GM20431 (cell line): ENCODE results near the gene MMADHC.

ENCODE experiments used
- in situ Hi-C: fragments of 300-500 bp; cut with MseI, MboI; formaldehyde crosslinking; loops from one replicate; pipeline ENCODE4 v1.15.0; 2020; ENCODE audit warnings: low sequenced_read_pairs; ENCODE audit not compliant: unreplicated experiment

The MMADHC gene

GRCh38 chr2:149587220-149587949, at the start of gene MMADHC:
MMADHC (minus strand) TSS chr2:149587775; CDS start chr2:149587097, 678 bp downstream.
- in situ Hi-C loops, result loop anchor here (25.0 kb wide), 1 partner anchor 1650 kb away; no protein-coding TSS in a partner anchor

DNA sequence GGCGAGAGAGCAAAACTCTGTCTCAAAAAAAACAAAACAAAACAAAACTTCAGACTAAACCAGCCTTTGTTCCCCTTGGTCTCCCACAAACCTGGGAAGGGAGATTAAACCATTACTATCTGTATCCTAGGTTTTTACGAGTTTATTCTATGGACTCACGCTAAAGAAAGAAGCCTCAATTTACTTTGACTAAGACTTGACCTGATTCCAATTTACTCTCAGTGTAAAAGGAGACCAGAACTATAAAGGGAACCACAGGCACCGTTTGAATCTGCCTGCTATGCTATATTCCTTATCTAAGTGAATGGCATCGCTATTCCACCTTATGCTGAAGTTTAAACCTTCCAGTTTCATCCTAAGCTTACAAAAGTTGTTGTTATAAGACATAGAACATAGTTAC, 46.5 kb upstream of the MMADHC start:
- in situ Hi-C loops, result no loop called here

DNA sequence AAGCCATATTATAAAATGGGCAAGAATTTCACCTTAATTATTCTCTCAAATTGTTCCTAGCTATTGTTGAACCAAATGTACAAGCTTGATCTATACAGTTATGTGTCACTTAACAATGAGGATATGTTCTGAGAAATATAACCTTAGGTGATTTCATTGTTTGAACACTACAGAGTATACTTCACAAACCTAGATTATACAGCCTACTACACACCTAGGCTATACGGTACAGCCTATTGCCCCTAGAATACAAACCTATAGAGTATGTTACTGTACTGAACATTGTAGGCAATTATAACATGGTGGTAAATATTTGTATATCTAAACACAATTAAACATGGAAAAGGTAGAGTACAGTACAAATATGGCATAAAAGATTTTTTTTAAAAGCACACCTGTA, 42.9 kb upstream of the MMADHC start:
- in situ Hi-C loops, result no loop called here

DNA sequence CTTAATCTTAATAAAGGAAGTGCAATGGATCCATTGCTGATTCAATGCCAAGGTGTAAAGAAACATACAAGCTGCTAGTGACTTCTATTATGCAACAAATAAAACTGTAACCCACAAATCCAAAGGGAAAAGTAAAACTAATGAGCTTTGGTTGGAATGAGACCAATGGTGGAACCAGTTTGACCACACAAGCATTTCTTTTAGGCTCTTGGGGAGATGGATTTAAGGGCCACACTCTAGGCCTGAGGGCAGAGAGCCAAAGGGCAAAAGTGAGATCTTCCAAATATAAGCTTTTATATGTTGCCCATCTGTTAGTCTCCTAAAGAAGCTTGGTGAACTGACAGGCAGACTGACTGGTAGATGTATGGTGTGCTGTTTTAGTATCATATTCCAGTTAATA, 41.5 kb upstream of the MMADHC start:
- in situ Hi-C loops, result no loop called here

DNA sequence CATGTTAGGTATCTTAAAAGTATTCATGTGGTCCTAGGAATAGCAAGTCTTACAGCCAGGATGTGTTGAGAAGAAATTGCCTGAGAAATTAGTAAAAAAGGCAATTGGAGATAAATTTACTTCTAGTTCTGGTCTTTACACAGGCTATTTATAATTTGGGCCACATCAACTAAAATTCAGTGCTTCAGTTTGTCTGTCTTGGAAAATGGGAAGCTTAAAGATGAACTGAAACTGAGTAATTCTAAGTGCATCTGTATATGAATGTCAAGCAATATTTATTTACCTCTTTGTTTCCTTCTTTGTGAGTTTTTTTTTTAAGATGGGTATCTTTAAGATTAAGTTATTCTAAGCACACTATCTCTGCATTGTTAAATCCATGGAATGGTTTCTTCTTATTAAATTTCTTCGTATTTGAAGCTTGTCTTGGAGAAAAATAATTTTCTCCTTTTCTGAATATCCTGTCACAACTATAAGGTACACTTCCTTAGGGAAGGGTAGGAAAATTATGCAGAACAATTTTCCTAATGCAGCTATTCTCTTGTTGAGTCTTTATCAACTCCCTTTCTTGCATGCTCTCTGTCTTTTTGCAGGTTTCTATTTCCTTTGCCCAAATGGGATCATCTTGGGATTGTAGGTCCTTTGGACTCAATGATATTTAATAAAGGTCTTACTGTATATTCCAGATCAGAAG, 39.7 kb upstream of the MMADHC start:
- in situ Hi-C loops, result no loop called here

DNA sequence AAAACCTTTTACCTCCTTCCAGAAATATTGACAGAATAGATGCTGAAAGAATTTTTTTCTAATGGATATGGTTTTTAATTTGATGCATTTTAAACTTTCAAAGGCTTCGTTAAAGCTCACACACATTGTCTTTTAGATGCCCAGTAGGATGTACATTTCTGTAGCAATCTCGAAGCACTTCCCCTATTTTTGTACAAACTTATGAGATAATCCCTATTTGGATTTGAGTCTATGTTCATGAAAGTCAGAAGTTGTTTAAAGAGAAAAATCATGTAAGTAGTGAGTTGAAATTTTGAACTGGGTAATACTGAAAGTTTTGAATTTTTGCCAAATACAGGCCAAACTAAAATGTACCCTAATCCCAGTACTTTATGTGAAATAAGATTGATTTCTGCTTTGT, 38.1 kb upstream of the MMADHC start:
- in situ Hi-C loops, result no loop called here

DNA sequence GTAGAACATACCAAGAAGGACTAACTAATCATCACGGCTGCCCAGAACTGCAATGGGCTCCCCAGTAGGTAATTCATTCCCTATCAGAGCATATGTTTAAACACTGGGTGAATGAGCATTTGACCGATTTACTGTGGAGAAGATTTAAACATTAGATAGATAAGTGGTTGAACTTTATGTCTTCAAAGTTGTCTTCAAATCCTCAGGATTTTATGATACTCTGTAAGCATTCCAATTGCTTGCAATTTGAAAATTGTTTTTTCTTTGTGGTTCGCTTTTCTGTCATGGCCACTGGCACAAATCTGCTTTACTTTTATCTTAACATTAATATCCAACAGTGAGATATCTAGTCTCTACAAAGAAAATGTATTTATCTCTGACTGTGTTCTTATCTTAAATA, 37.7 kb upstream of the MMADHC start:
- in situ Hi-C loops, result no loop called here

DNA sequence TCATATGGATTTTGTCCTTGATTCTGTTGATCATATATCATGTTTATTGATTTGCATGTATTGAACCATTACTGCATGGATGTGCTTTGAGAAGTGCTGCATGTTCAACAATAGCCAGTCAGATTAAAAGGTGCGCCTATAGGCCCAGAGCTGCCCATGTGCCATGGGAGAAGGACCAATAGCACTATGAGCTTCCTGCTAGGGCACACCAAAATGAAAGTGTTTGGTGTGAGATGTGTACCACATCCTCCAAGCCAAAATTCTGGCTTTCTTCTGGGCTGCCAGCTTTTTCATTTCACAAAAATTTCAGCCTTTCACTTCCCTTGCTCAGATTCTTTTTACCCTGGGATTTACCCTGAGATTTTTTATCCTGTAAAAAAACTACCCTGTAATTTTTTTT, 34.8 kb upstream of the MMADHC start:
- in situ Hi-C loops, result no loop called here

DNA sequence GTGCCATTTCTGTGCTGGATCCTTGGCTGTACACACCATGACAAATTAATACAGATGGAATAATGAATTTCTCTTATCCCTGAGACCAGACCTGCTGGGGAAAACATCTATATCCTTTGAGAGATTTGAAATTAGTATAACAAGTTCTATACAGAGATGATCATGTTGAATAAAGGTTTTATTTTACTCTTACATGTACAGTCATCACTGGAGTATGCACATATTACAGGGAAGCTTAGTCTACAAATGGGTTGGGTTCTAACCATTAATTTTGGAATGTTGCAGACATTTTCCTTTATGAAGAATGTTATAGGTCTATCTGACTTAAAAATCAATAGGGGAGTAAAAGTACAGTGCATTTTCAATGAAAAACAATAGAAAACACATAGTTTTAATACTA, 29.9 kb upstream of the MMADHC start:
- in situ Hi-C loops, result no loop called here

- in situ Hi-C loops, result no loop called here
Observed at GRCh38 chr2:149616681-149617456, 29.3 kb upstream of the MMADHC start.

DNA sequence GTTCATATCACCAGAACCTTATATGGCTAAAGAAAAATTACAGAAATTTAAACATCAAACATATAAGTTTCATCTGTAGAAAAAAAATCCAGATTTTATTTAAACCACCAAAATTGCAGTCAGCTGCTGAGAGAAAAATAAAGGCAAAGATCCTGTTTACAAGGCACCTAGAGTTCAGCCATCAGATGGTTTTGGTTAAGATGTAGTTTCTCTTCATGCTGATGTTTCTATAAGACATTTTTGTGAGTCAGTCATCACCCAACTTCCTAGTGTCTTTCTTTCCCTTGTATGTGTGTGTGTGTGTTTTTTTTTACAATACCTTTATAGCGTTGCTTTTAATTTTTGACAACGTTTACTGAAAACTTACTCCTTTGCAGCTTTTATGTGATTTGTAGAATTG, 26.1 kb upstream of the MMADHC start:
- in situ Hi-C loops, result no loop called here

GRCh38 chr2:149612122-149612521, 24.5 kb upstream of the MMADHC start:
- in situ Hi-C loops, result no loop called here

GRCh38 chr2:149611100-149611820, 23.7 kb upstream of the MMADHC start:
- in situ Hi-C loops, result no loop called here

DNA sequence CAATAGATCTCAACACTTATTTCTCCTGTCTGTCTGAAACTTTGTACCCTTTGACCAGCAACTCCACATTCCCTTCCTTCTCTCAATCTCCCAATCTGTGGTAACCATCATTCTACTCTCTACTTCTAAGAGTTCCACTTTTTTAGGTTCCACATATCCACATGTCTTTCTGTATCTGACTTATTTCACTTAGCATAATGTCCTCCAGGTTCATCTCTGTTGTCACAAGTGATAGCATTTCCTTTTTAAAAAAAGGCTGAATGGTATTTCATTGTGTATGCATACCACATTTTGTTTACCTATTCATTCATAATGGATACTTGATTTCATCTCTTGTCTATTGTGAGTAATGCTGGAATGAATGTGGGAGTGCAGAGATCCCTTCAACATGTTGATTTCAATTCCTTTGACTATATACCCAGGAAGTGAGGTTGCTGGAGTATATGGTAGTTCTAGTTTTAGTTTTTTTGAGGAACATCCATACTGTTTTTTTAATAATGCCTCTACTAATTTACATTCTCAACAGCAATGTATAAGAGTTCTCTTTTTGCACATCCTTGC, 18.8 kb upstream of the MMADHC start:
- in situ Hi-C loops, result no loop called here

- in situ Hi-C loops, result no loop called here
Observed at GRCh38 chr2:149603248-149603647, 15.7 kb upstream of the MMADHC start.

GRCh38 chr2:149601141-149601796, 13.7 kb upstream of the MMADHC start:
- in situ Hi-C loops, result no loop called here

DNA sequence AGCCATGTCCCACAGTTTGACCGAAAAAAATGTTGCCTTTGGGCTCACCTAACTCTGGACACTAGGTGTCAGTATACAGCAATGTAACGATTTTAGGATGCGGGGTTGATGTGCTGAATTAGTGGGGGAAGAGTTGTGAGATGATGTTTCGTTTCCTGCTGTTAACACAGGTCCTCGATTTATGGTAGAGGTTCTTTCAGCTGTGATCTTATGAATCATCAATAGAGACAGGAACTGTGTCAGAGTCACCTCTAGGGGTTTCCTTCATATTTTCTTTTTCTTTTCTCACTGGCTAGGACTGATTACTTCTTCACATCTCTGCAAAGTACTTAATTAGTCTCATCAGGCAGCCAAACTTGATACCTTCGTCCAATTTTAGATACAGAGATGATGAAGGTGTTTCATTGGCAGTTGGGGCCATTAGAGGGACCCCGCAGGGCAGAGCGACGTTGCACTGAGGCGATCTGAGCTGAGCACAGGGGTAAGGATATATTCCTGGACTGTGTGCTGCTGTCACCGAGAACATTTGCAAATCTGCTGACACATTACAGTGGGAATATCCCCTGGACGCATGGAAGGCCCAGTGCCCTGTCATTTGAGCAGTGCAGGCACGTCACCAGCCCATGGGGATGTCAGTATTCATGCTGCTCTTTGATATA, 10.2 kb upstream of the MMADHC start:
- in situ Hi-C loops, result loop anchor here (25.0 kb wide), 1 partner anchor 1640 kb away; no protein-coding TSS in a partner anchor

- in situ Hi-C loops, result loop anchor here (25.0 kb wide), 1 partner anchor 1640 kb away; no protein-coding TSS in a partner anchor
Observed at GRCh38 chr2:149597050-149597667, 9.6 kb upstream of the MMADHC start.
